Stimulated activated memory B cell treated with anti-CD40 and anti-IgM and Interleukin-4, amounts not matched to agents 10 μg/mL and 1 μg/mL and 100 μg/mL, for 72 hours (primary cell): Measurements from ENCODE around the gene INAFM2.

Source experiments
- ATAC-seq: fragments of 150-1000 bp; cut with Tn5 transposase; 2 replicates; pipeline ENCODE4 v1.10.0; 2021
- H3K27ac Mint-ChIP-seq: one replicate; pipeline ENCODE4 v1.8.0; 2022; ENCODE audit warnings: mild to moderate bottlenecking, mixed read lengths
- H3K27me3 Mint-ChIP-seq: one replicate; pipeline ENCODE4 v1.8.0; 2022; ENCODE audit warnings: mixed read lengths
- H3K36me3 Mint-ChIP-seq: one replicate; pipeline ENCODE4 v1.8.0; 2022; ENCODE audit warnings: mixed read lengths
- H3K4me1 Mint-ChIP-seq: one replicate; pipeline ENCODE4 v1.8.0; 2022; ENCODE audit warnings: mixed read lengths
- H3K4me3 Mint-ChIP-seq: one replicate; pipeline ENCODE4 v1.8.0; 2022; ENCODE audit warnings: mild to moderate bottlenecking, moderate library complexity, mixed read lengths
- H3K9me3 Mint-ChIP-seq: one replicate; pipeline ENCODE4 v1.8.0; 2022; ENCODE audit warnings: mixed read lengths

The INAFM2 gene

DNA sequence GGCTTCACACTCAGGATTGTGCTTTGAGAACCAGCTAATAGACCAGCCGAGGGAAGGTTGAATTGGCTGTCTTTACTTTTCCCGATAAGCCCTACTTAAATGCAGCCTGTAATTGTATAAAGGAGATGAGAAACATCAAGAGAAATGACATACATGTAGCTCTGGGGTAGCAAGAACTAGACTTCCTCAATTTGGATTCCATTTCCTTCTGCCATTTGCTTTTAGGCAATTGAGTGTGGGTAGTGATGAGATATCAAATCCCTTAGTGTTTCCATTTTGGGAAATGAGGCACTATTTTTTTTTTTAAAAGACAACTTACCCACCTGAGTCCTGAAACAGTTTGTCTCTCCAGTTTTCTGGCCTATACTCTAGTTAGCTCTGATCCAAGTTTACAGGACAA, 2.2 kb downstream of the INAFM2 start:
- ATAC-seq = no peak
- Mint-ChIP-seq H3K4me1 (peaks cover 32% of the 10 kb centered on the region), H3K36me3 (no peaks in the 10 kb centered on the region), H3K27ac (no peak overlapping the region), H3K27me3 (no peaks in the 10 kb centered on the region), H3K4me3 (no peak overlapping the region), H3K9me3 (no peaks in the 10 kb centered on the region)

DNA sequence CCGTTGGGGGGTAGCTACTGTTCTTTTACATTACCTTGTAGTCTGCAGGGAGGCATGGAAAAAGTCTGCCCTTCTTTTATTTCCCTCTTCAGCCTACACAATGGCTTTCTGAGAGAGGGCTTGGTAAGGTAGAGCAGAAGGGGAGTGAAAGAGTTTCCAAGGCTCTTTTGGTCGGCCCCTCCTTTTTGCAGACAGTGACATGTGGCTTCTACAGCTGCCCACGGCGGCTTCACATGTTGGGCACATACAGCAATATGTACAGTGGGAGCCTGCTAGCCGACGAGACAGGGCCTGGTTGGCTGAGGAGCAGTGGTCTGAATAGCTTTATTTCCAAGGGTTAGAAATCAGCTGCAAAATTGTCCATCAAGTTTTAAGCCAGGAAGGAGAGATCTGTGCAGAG, 4.0 kb downstream of the INAFM2 start:
- peaks cover 19% of the 10 kb centered on the region for H3K4me1 Mint-ChIP-seq
- no peak for ATAC-seq
- no peak overlapping the region for H3K4me3 Mint-ChIP-seq
- H3K36me3 Mint-ChIP-seq = no peaks in the 10 kb centered on the region
- no peaks in the 10 kb centered on the region for H3K27me3 Mint-ChIP-seq
- H3K9me3 Mint-ChIP-seq = no peaks in the 10 kb centered on the region
- H3K27ac Mint-ChIP-seq = no peak overlapping the region

DNA sequence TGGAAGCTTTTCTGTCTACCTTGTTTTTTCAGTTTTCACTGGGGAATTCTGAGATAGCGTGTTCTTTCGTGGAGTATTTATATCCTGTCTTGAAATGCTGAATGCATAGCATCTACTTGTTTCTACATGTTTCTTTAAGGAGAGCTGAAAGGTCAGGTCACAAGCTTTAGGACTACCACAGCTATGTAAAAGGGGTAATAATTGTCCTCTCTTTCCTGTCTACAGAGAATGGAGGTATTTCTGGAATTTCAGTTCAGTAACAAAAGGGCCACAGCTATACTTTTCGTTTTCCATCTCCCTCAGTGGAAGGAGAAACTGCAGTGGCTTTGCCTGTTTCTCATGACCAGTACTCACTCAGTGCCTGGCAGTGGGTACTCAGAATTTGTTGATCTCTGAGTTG, 4.7 kb downstream of the INAFM2 start:
- Mint-ChIP-seq H3K27ac (no peak overlapping the region), H3K9me3 (no peaks in the 10 kb centered on the region), H3K27me3 (no peaks in the 10 kb centered on the region), H3K4me3 (no peak overlapping the region), H3K4me1 (peaks cover 12% of the 10 kb centered on the region), H3K36me3 (no peaks in the 10 kb centered on the region)
- ATAC-seq = no peak

DNA sequence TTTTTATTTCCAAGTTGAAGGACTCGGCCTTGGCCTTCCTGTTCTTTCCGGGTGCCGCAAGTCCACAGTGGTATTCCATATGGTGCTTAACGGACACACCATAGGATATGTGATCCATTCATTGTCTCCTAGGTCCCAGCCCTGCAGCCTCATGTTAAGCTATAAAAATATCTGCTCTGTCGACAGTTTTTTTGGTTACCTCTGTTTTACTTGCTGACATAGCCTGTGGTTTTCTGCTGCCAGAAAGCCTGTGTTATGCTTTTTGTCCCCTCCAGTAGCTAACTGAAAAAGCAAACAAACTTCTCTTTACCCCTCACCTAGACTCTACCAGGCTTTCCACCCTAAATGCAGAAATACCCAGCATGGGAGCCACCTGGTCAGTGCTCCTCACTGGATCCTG, 5.3 kb downstream of the INAFM2 start:
- Mint-ChIP-seq H3K9me3 (no peaks in the 10 kb centered on the region), H3K27me3 (no peaks in the 10 kb centered on the region), H3K4me1 (peaks cover 14% of the 10 kb centered on the region), H3K36me3 (no peaks in the 10 kb centered on the region), H3K27ac (no peak overlapping the region), H3K4me3 (no peak overlapping the region)
- no peak for ATAC-seq

DNA sequence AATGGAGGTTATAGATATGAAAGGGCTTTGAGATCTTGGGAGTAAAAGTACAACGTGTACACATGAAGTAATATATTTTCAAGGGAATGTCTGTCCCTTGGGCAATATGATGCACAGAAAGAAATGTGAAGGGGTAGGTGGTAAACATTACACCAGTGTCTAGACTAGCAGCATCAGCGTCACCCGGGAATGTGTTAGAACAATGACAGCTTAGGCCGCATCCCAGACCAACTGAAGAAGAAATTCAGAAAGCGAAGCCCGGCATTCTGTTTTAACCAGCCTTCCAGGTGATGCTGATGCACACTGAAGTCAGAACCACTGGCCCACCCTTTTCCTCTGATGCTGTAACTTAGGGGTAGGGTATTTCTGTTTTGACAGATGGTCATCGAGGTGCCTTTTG, 6.3 kb downstream of the INAFM2 start:
- Mint-ChIP-seq H3K4me1 (peaks cover 23% of the 10 kb centered on the region), H3K36me3 (no peaks in the 10 kb centered on the region), H3K27ac (no peak overlapping the region), H3K4me3 (no peak overlapping the region), H3K27me3 (no peaks in the 10 kb centered on the region), H3K9me3 (no peaks in the 10 kb centered on the region)
- no peak for ATAC-seq

GRCh38 chr15:40330368-40330836, 6.9 kb downstream of the INAFM2 start:
- no peaks in the 10 kb centered on the region for H3K9me3 Mint-ChIP-seq
- no peak for ATAC-seq
- H3K27ac Mint-ChIP-seq = no peak overlapping the region
- no peaks in the 10 kb centered on the region for H3K36me3 Mint-ChIP-seq
- peaks cover 22% of the 10 kb centered on the region for H3K4me1 Mint-ChIP-seq
- H3K4me3 Mint-ChIP-seq = no peak overlapping the region
- no peaks in the 10 kb centered on the region for H3K27me3 Mint-ChIP-seq

DNA sequence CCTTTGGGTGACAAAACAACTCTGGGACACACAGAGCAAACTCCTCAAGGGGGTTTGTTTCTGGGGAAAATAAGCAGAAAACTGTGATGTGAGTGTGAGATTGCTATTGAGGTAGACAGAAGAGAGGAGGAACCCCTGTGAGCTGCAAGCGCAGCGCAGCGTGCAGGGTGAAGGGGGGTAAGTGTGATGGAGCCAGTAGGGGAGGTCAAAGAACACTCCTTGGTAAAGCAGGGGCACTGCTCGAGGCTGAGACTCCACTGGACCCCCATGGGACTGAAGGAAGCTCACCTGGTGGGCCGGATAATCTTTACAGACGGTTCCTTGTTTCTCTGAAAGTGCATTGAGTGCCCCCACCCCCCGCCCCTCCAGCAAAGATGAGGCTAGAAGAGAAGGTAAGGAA, 7.5 kb downstream of the INAFM2 start:
- no peaks in the 10 kb centered on the region for H3K27me3 Mint-ChIP-seq
- H3K4me1 Mint-ChIP-seq = peaks cover 21% of the 10 kb centered on the region
- H3K27ac Mint-ChIP-seq = no peak overlapping the region

GRCh38 chr15:40331637-40332036, 8.1 kb downstream of the INAFM2 start:
- H3K4me1 Mint-ChIP-seq = peaks cover 21% of the 10 kb centered on the region
- H3K27me3 Mint-ChIP-seq = no peaks in the 10 kb centered on the region
- ATAC-seq = no peak
- no peaks in the 10 kb centered on the region for H3K36me3 Mint-ChIP-seq
- no peak overlapping the region for H3K27ac Mint-ChIP-seq
- no peaks in the 10 kb centered on the region for H3K9me3 Mint-ChIP-seq
- no peak overlapping the region for H3K4me3 Mint-ChIP-seq

More for the DNA sequence above, 7.5 kb downstream of the INAFM2 start:
- Mint-ChIP-seq H3K36me3 (no peaks in the 10 kb centered on the region), H3K9me3 (no peaks in the 10 kb centered on the region), H3K4me3 (no peak overlapping the region)
- ATAC-seq = no peak

- Mint-ChIP-seq H3K27ac (no peak overlapping the region), H3K27me3 (no peaks in the 10 kb centered on the region), H3K36me3 (no peaks in the 10 kb centered on the region), H3K4me3 (no peak overlapping the region), H3K9me3 (no peaks in the 10 kb centered on the region), H3K4me1 (peaks cover 26% of the 10 kb centered on the region)
- ATAC-seq = no peak
Observed at GRCh38 chr15:40332113-40332781, 8.8 kb downstream of the INAFM2 start.

- H3K9me3 Mint-ChIP-seq = no peaks in the 10 kb centered on the region
- peak overlapping the region; percentile 28 for H3K4me3 Mint-ChIP-seq
- no peaks in the 10 kb centered on the region for H3K27me3 Mint-ChIP-seq
- H3K36me3 Mint-ChIP-seq = no peaks in the 10 kb centered on the region
- peak overlapping the region; percentile 73 for H3K27ac Mint-ChIP-seq
- peak; percentile 72 for ATAC-seq
- peaks cover 32% of the 10 kb centered on the region for H3K4me1 Mint-ChIP-seq
Observed at GRCh38 chr15:40333922-40334492, 10.5 kb downstream of the INAFM2 start.

DNA sequence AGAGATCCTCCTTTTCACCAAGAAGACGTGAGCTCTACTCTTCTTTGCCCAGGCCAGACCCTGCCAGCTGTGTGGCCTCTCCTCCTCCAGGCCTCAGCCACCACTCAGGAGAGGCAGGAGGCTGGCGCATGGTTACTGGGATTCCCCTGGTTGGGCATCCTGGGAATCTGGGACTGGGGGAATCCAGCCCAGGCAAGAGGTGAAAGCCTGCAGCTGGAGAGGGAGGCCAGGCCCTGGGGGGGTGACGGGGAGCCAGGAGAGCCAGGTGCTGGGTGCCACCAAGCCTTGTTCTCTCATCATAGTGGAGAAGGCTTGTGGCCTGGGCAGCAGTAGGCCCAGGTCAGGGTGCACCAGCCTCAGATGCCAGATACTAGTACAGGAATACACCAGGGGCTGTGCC, 11.0 kb downstream of the INAFM2 start:
- no peaks in the 10 kb centered on the region for H3K27me3 Mint-ChIP-seq
- peaks cover 32% of the 10 kb centered on the region for H3K4me1 Mint-ChIP-seq
- H3K36me3 Mint-ChIP-seq = no peaks in the 10 kb centered on the region
- H3K27ac Mint-ChIP-seq = peak overlapping the region; percentile 73
- H3K4me3 Mint-ChIP-seq = no peak overlapping the region
- no peak for ATAC-seq
- no peaks in the 10 kb centered on the region for H3K9me3 Mint-ChIP-seq

DNA sequence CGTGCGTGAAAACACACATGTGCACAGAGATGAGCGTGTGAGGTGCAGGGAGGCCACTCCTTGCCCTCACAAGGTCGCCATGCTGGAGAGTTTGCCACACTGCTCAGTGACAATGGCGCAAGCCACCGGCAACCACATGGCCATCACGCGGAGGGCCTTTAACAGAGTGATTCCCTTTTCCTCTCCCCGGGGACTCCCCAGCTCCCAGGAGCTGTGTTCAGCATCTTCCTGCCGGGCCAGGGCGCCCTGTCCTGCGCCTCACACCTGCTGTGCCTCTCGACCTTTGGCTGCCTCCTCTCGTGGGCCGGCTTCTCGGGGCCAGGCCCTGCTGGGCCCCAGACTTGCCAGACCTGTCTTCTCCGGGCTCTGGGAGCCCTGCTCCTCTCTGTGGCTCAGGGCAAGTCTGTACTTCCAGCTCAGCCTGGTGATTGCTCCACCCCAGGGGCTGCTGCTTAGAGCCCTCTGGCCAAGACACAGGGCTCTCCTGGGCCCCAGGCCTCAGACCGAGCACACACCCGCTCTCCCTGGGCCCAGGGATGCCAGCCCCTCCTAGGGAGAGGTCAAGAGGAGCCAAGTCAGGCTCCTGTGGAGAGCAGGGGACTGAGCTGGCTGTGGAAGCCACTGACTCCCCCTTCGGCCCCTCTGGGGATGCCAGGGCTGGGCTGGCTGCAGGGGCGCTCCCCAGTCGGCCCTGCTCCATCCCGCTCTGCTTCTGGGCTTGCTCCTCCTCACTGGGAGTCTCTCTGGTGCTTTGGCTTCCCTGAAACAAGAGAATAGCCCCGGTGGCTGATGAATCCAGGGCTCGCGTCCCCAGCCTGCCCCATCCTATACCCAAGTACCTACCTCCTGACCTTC, 11.7 kb downstream of the INAFM2 start:
- Mint-ChIP-seq H3K4me3 (peak overlapping the region; percentile 15), H3K9me3 (no peaks in the 10 kb centered on the region), H3K27ac (peak overlapping the region; percentile 23), H3K4me1 (peaks cover 32% of the 10 kb centered on the region), H3K27me3 (no peaks in the 10 kb centered on the region), H3K36me3 (no peaks in the 10 kb centered on the region)
- ATAC-seq = no peak

DNA sequence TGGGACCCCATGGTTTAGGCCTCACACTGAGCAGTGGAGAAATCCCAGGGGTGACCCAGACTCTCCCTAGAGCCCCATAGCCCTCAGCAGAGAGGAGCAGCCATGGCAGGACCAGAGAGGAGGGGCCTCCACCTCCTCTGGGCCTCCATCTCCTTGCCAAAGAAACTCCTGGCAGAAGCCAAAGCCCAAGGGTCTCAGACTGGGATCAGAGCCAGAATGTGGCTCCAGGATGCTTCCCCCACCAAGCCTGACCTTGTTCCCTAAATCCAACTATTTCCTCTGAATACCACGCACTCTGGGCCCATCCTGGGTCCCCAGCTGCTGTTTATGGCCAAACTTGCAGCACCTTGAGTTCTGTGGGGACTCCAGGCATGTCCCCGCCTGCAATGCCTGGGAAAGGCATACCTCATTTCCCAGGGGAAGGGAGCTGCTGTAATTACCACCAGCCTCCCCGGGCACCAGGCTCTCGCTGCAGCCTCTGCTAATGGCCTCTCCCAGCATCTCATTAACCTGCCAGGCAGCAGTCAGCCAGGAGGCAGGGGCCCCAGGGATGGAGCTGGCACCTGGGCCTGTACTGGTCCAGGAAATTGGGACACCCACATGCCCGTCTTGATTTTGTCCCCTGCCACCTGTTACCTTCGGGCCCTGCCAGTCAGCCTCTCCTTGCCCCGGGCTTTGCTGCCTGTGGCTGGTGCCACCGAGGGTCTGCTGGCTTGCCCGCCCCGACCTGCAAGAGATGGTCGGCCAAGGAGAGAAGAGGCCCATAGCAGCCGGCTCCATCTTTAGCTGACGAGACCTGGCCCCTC, 12.6 kb downstream of the INAFM2 start:
- no peaks in the 10 kb centered on the region for H3K27me3 Mint-ChIP-seq
- peak overlapping the region; percentile 23 for H3K27ac Mint-ChIP-seq
- no peaks in the 10 kb centered on the region for H3K36me3 Mint-ChIP-seq

DNA sequence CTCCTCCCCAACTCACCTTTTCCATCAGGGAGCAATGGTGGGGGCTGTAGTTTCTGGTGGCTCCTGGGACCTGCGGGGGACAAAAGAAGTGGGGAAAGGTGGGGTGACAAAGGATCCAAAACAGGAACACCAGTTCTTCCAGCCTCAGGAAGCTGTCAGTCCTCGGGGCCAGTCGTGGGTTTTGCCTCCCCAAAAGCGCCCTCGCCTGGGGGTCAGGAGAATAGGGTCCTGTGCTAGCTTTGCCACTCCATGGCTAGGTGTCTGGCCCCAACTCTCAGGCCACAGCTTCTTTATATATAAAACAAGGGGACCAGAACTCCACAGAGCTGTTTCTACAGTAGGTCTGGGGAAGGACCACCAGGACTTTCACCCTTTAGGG, 13.2 kb downstream of the INAFM2 start:
- Mint-ChIP-seq H3K4me3 (no peak overlapping the region), H3K27ac (no peak overlapping the region), H3K36me3 (no peaks in the 10 kb centered on the region), H3K27me3 (no peaks in the 10 kb centered on the region), H3K4me1 (peaks cover 32% of the 10 kb centered on the region), H3K9me3 (no peaks in the 10 kb centered on the region)
- ATAC-seq = no peak

More for the DNA sequence above, 12.6 kb downstream of the INAFM2 start:
- no peak overlapping the region for H3K4me3 Mint-ChIP-seq
- no peaks in the 10 kb centered on the region for H3K9me3 Mint-ChIP-seq
- H3K4me1 Mint-ChIP-seq = peaks cover 32% of the 10 kb centered on the region
- no peak for ATAC-seq

- Mint-ChIP-seq H3K4me1 (peaks cover 32% of the 10 kb centered on the region), H3K27me3 (no peaks in the 10 kb centered on the region), H3K36me3 (no peaks in the 10 kb centered on the region), H3K4me3 (no peak overlapping the region), H3K9me3 (no peaks in the 10 kb centered on the region), H3K27ac (no peak overlapping the region)
- no peak for ATAC-seq
Observed at GRCh38 chr15:40337597-40337996, 14.1 kb downstream of the INAFM2 start.
